ENCODE data around the gene HOMEZ.

GRCh38 chr14:23258256-23258655, 27.7 kb downstream of the HOMEZ start:
- TF ChIP-seq CTCF (IDR thresholded peaks at IDR 0.05; ENCODE audit: extremely low read depth in 1 of 2, insufficient read depth in 1 of 2, low read depth in 1 of 2, low read length in 2 of 2) (no peak), POLR2AphosphoS5 (IDR thresholded peaks at IDR 0.05; ENCODE audit: insufficient read depth, low read depth, low read length) (no peak), EZH2 (IDR thresholded peaks at IDR 0.05; ENCODE audit: borderline replicate concordance, low read depth, low read length, severe bottlenecking) (no peak), MAX (IDR thresholded peaks at IDR 0.05; ENCODE audit: insufficient read depth, insufficient read length) (no peak), POLR2A (IDR thresholded peaks at IDR 0.05; ENCODE audit: low read depth, low read length) (no peak)

Measured in endothelial cell of umbilical vein (primary cell).